Fibroblast of upper back skin (primary cell): Measurements from ENCODE around the gene ATP5PB.

ENCODE experiments used
- DNase-seq: peaks from one replicate; pipeline ENCODE4 v3.0.0-alpha.2; 2013

ATP5PB gene

GRCh38 chr1:111446967-111447892 is 2.0 kb upstream of the ATP5PB start:
- DNase-seq: no peak

GRCh38 chr1:111448482-111448917 is 764 bp upstream of the ATP5PB start:
- peak; percentile 14 for DNase-seq

- DNase-seq: no peak
Observed at GRCh38 chr1:111449703-111450017, 396 bp downstream of the ATP5PB start.

GRCh38 chr1:111450185-111450584 is 921 bp downstream of the ATP5PB start:
- DNase-seq: no peak

DNA sequence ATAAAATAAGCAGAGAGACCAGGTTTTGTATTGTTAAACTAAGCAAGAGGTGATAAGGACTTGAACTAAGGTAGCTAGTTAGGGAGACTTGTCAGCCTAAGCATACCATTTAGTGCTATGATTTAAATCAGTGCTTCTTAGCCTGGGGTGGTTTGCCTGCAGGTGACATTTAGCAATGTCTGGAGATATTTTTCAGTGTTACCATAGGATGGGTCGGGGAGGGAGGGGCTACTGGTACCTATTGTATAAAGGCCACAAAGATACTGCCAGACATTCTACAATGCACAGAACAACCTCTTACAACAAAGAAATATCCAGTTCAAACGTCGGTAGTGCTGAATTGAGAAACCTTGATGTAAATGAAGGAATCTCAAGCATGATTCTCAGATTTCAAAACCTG is 3.3 kb downstream of the ATP5PB start:
- DNase-seq: no peak

GRCh38 chr1:111453706-111454105 is 4.4 kb downstream of the ATP5PB start:
- no peak for DNase-seq

DNA sequence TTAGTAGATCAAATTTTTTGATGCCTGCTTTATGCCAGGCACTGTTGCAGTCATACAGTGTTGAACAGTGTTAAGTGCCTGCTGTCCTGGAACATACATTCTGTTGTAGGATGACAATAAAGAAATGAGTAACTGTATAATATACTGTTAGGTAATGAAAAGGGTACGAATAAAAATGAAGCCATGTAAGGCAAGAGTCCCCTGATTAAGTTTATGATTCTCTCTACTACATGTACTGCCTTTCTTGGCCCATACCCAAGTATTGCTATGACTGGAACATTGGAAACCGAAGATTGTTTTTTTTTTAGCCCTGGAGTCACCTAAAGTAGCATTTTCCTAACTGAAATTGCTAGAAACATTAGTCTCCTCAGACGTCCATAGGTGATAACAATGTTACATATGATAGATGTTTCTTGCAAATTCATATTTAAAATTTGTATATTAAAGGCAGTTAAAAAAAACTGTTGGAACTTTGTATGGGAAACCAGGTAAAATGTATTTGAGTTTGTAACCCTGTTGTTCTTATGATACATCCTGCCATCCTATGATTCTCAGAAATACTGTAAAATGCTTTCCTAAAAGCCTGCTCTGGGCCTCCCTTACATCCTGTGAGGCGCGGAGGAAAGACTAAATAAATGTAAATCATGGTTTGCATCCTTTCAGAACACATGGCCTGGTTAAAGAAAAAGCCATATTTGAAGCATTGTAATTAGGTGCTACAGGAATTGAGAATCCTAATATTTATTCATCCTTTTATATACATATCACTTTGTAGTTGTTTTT is 5.8 kb downstream of the ATP5PB start:
- no peak for DNase-seq

DNA sequence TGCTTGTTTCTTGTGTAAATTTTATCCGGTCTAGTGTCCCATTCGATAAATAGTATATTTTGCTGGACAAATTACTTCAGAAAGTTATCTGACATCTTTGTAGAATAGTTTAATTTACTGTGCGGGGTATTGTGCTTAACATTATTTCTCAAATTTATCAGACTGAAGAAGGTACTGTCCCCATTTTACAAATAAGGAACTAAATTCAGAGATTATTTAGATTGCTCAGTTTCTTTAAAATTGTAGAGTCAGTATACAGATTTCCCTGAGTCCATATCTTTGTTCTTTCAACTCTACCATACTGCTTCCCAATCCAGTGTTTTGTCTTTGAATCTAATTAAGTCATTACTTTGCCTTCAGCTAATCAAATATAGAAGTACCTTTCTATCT is 6.4 kb downstream of the ATP5PB start:
- no peak for DNase-seq

DNA sequence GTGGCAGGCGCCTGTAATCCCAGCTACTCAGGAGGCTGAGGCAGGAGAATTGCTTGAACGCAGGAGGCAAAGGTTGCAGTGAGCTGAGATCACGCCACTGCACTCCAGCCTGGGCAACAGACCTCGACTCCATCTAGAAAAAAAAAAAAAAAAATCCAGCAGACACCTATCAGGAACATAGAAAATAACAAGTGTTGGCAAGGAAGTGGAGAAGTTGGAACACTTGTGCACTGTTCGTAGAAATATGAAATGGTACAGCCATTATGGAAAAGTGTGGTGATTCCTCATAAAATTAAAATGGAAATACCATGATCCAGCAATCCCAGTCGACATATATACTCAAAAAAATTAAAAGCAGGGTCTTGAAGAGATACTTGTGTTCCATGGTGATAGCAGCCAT is 12.5 kb downstream of the ATP5PB start:
- no peak for DNase-seq

DNA sequence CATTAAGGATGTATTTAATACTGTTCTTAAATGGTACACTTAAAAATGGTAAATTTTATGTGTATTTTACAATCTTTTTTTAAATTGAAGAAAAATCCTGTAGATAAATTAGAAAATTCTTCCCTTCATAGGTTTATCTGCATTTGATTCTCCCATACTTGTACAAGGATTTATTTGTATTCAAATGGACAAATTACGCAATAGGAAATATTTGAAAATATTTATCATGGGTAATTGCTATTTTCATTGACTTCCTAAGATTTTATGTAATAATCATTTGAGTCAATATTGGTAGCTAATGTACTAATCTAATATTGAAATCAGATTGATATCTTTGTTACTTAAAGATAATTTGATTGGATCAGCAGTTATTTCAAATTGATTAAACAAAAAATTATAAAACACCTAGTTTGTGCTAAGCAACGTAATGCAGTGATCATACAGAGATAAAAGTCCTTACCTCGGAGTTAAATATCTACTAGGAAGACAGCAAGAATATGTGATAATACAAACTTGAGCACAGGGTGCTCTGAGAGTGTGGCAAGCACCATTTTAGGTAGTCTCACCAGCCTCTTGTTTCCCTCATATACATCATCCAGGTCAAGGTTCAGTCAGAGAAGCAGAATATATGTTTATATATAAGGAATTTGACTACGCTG is 13.2 kb downstream of the ATP5PB start:
- DNase-seq: no peak

DNA sequence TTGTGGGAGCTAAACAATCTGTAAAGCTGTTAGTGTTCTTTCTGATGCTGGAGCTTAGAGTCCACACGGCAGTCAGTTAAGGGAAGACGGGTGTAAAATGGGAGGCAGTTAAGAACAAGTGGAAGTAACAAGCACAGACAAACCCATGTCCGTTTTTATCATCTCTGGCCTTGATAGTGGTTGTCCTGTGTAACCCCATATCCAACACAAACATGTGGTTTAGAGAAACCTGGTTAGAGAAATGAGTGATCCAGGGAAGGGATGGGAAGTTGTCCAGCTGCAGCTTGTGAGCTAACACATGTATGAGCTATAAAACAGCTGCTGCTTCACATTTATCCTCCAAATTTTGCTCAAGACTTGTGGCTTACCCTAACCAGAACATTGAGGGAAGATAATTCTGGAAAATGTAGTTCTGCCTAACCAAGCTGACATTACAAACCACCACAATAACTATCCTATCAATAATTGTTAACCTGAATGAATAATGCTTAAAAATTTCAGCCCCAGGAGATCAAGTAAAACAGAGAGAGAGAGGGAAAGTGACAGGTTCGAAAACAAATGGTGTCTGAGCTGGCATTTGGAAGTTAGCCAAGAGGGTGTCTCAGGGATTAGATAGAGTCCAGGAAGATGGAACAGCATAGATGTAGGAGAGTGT is 13.9 kb downstream of the ATP5PB start:
- DNase-seq: peak; percentile 62

GRCh38 chr1:111465754-111466153 is 16.5 kb downstream of the ATP5PB start:
- no peak for DNase-seq

- no peak for DNase-seq
Observed at GRCh38 chr1:111466480-111466879, 17.2 kb downstream of the ATP5PB start.

- no peak for DNase-seq
Observed at GRCh38 chr1:111467865-111468716, 18.8 kb downstream of the ATP5PB start.

- no peak for DNase-seq
Observed at GRCh38 chr1:111468717-111469100, 19.4 kb downstream of the ATP5PB start.

- no peak for DNase-seq
Observed at GRCh38 chr1:111469539-111469938, 20.3 kb downstream of the ATP5PB start.

- no peak for DNase-seq
Observed at GRCh38 chr1:111470596-111470995, 21.3 kb downstream of the ATP5PB start.

- no peak for DNase-seq
Observed at GRCh38 chr1:111471012-111471411, 21.7 kb downstream of the ATP5PB start.

GRCh38 chr1:111471538-111471937 is 22.3 kb downstream of the ATP5PB start:
- DNase-seq: no peak

- peak; percentile 19 for DNase-seq
Observed at GRCh38 chr1:111474106-111474505, 24.8 kb downstream of the ATP5PB start.

DNA sequence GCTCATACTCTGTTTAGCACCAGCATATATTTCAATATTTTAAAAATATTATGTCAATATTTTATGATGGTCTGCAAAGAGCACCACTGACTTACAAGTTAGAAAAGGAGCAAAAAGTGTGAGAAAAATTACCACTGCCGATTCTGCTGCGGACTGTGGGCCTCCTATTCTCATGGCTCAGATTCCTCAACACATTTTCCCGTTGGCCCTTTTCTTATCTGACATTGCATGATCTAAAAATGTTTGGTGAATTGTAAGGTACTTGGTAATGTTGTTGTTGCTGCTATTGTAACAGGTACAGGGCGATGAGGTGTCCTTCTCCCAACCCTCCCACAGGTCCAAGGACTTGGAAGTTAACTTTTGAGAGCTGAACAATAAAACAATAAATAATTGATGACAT is 25.3 kb downstream of the ATP5PB start:
- DNase-seq: no peak

DNA sequence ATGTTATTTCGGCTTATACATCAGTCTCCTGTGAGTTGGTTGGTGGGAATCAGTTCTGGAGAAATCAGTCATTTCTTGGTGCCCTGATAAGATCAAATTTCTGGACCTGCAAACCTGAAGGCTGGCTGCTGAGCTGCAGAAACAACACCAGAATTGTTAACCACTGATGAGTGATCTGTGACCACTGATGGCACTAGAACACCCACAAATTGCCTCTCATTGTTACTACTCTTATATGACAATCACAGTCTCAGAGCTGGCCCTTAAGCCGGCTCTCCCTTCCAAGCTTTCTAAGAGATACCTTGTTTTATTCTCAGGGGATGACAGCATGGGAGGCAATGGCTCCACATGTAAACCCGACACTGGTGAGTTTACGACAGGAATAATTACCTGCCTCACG is 26.4 kb downstream of the ATP5PB start:
- DNase-seq: no peak
